K562 (cell line): Measurements from ENCODE around the gene MED22. TPM values are rescaled to one million over a fixed set of nuclear protein-coding genes. Genes with fewer than 3 reads are reported as not detected.

Experiments
- BRD4 ChIP-seq: fragments of 200-600 bp; sonication (generic); IDR thresholded peaks from 2 replicates; pipeline ENCODE4 v1.6.1; 2017; ENCODE audit warnings: inconsistent platforms
- EGR1 ChIP-seq: fragments of 450-650 bp; conservative IDR thresholded peaks from 2 replicates; pipeline ENCODE4 v1.6.1; 2017; ENCODE audit warnings: mild to moderate bottlenecking
- JUND ChIP-seq, 2 experiments: IDR thresholded peaks; 2 replicates in 1 of 2; 3 replicates in 1 of 2; pipeline ENCODE4 v1.6.1; 2011; ENCODE audit warnings: borderline replicate concordance in 2 of 2, low read depth in 2 of 2, low read length in 2 of 2, improper control_type of control experiment in 1 of 2, missing biosample characterization in 1 of 2, missing genetic modification characterization in 1 of 2, missing genetic modification reagents in 1 of 2
- KAT7 ChIP-seq: sonication (generic); formaldehyde crosslinking; IDR thresholded peaks from 2 replicates; pipeline ENCODE4 v1.8.0; 2022; ENCODE audit warnings: missing genetic modification reagents, mild to moderate bottlenecking, borderline replicate concordance
- KDM5B ChIP-seq: fragments of 200-600 bp; sonication (generic); IDR thresholded peaks from 2 replicates; pipeline ENCODE4 v1.6.1; 2012; ENCODE audit warnings: low read depth, mild to moderate bottlenecking, moderate library complexity, low read length, control low read depth, inconsistent platforms; ENCODE audit not compliant: insufficient replicate concordance
- POLR2AphosphoS2 ChIP-seq: IDR thresholded peaks from 2 replicates; pipeline ENCODE4 v1.6.1; 2012; ENCODE audit warnings: low read length, improper control_type of control experiment
- RNF2 ChIP-seq: sonication (generic); IDR thresholded peaks from 2 replicates; pipeline ENCODE4 v1.6.1; 2016
- SAP30 ChIP-seq: fragments of 200-600 bp; sonication (generic); IDR thresholded peaks from 2 replicates; pipeline ENCODE4 v1.6.1; 2012; ENCODE audit warnings: borderline replicate concordance, low read depth, mild to moderate bottlenecking, moderate library complexity, low read length, control low read depth, inconsistent platforms; ENCODE audit not compliant: insufficient read depth, poor library complexity, severe bottlenecking
- TARDBP ChIP-seq: fragments of 450-650 bp; IDR thresholded peaks from 2 replicates; pipeline ENCODE4 v1.6.1; 2016
- polyA plus RNA-seq, 8 experiments: library from polyadenylated mRNA; depleted of rRNA in 4 of 8; stranded (reverse) in 5 of 8; unstranded in 3 of 8; fragments of >200 nt; fragmentation: Nextera tagmentation in 2 of 8; fragmentation: Illumina TruSeq in 1 of 8; extraction: Ambion mirVana in 2 of 8; extraction: Trizol in 1 of 8; gene quantifications; 2 replicates each; pipeline versions ENCODE4 v1.2.1 to v1.2.3, GENCODE V29; 2011 to 2014; ENCODE audit warnings: inconsistent platforms in 1 of 8, missing spikeins in 1 of 8
- total RNA-seq, 7 experiments: library from RNA; depleted of rRNA in 6 of 7; stranded (reverse); fragments of >200 nt in 6 of 7; fragmentation: Illumina TruSeq in 2 of 7; extraction: Trizol in 2 of 7; gene quantifications; 2 replicates each; pipeline versions ENCODE4 v1.2.1 to v1.2.3, GENCODE V29; 2011 to 2021; ENCODE audit warnings: low replicate concordance in 1 of 7
- TF ChIP-seq, protein P1 (sequence below): sonication (generic); formaldehyde crosslinking; IDR thresholded peaks from 2 replicates; pipeline ENCODE4 v1.4.0; 2020; ENCODE audit warnings: mild to moderate bottlenecking, missing genetic modification reagents
- TF ChIP-seq, protein P2 (sequence below): fragments of 450-650 bp; formaldehyde crosslinking; IDR thresholded peaks from 2 replicates; pipeline ENCODE4 v1.4.0; 2020; ENCODE audit warnings: mild to moderate bottlenecking, moderate library complexity

Gene MED22
- total and polyA plus RNA-seq, 9 of the 15 experiments (the other 6 are each of a cell fraction or from before 2014, with no cell fraction given), result 0.73 to 35.6 (median 22.3) TPM

DNA sequence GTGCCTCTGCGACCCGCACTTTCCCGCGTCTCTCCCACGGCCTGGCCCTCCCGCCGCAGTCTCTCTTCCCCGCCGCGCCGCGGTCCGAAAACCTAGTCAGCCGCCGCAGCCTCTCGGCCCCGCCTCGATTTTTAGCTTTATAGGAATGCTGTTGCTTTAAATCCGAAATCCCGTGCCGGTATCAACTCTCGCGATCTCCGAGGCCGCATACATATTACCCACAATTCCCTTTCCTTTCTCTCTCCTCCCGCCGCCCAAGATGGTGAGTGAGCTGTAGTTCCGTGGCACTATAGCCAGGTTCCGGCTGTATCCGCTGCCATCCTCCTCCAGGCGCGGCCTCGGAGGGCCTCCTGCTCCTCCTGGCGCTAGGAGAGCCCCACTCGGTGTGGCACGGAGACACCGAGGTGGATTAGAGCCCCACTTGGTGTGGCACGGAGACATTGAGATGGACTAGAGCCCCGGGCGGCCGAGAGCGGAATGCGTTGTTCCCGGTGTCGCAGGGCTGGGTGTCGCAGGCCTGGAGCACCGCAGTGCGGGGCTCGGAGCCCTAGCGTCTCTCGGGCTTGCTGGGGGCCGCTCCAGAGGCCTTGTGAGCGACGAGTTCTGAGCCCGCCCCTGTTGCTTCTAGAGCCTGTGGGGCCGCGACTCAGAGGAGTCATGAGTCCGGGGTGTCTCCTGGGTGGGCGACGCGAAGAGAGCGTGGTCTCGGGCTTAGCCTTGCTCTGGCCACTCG lies at the start of gene MED22, which contains the start of gene RPL7A (continued):
- TF ChIP-seq, protein P1, sequence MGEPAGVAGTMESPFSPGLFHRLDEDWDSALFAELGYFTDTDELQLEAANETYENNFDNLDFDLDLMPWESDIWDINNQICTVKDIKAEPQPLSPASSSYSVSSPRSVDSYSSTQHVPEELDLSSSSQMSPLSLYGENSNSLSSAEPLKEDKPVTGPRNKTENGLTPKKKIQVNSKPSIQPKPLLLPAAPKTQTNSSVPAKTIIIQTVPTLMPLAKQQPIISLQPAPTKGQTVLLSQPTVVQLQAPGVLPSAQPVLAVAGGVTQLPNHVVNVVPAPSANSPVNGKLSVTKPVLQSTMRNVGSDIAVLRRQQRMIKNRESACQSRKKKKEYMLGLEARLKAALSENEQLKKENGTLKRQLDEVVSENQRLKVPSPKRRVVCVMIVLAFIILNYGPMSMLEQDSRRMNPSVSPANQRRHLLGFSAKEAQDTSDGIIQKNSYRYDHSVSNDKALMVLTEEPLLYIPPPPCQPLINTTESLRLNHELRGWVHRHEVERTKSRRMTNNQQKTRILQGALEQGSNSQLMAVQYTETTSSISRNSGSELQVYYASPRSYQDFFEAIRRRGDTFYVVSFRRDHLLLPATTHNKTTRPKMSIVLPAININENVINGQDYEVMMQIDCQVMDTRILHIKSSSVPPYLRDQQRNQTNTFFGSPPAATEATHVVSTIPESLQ (CRISPR knock-in tag), result peak; percentile 56; the same call in 1 of the 2 replicates
- TF ChIP-seq RNF2 (peak; percentile 76; the same call in 1 of the 2 replicates), TARDBP (0 out of 2 replicates have a peak, but pooled peaks have one; percentile 40), EGR1 (0 out of 2 replicates have a peak, but pooled peaks have one; percentile 27), KDM5B (peak; percentile 99), JUND (IDR thresholded peaks at IDR 0.05; ENCODE audit: borderline replicate concordance, low read depth, low read length) (peak; percentile 29; the same call in 1 of the 2 replicates), JUND (tag; IDR thresholded peaks at IDR 0.05; ENCODE audit: borderline replicate concordance, low read depth, low read length) (no peak), SAP30 (peak; percentile 55), KAT7 (CRISPR knock-in tag) (peak; percentile 98), BRD4 (peak; percentile 98), POLR2AphosphoS2 (peak; percentile 81; the same call in 1 of the 2 replicates)
- TF ChIP-seq, protein P2, sequence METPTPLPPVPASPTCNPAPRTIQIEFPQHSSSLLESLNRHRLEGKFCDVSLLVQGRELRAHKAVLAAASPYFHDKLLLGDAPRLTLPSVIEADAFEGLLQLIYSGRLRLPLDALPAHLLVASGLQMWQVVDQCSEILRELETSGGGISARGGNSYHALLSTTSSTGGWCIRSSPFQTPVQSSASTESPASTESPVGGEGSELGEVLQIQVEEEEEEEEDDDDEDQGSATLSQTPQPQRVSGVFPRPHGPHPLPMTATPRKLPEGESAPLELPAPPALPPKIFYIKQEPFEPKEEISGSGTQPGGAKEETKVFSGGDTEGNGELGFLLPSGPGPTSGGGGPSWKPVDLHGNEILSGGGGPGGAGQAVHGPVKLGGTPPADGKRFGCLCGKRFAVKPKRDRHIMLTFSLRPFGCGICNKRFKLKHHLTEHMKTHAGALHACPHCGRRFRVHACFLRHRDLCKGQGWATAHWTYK (CRISPR knock-in tag), result peak; percentile 85; the same call in 1 of the 2 replicates
